Hepatocyte (in vitro differentiated cells): ENCODE results near the gene LOXHD1. TPM values are rescaled to one million over a fixed set of nuclear protein-coding genes. Genes with fewer than 3 reads are reported as not detected.

Source experiments
- DNase-seq: peaks from one replicate; pipeline ENCODE4 v3.0.0-alpha.2; 2016; ENCODE audit warnings: low spot score
- H2AFZ ChIP-seq: fragments of 200-600 bp; sonication (generic); 2 replicates; pipeline ENCODE4 v1.6.0; 2016; ENCODE audit warnings: antibody characterized with exemption, mild to moderate bottlenecking
- H3K27ac ChIP-seq: fragments of 200-600 bp; sonication (generic); 2 replicates; pipeline ENCODE4 v1.5.1; 2016; ENCODE audit warnings: mild to moderate bottlenecking
- H3K27me3 ChIP-seq: fragments of 200-600 bp; sonication (generic); 2 replicates; pipeline ENCODE4 v1.6.1; 2016
- H3K36me3 ChIP-seq: fragments of 200-600 bp; sonication (generic); replicated peaks from 2 replicates; pipeline ENCODE4 v1.5.1; 2016; ENCODE audit warnings: low read depth; ENCODE audit not compliant: insufficient read depth
- H3K4me1 ChIP-seq: fragments of 200-600 bp; sonication (generic); 2 replicates; pipeline ENCODE4 v1.5.1; 2016; ENCODE audit warnings: mild to moderate bottlenecking, moderate library complexity; ENCODE audit not compliant: insufficient read depth
- H3K4me2 ChIP-seq: fragments of 200-600 bp; sonication (generic); 2 replicates; pipeline ENCODE4 v1.6.0; 2016
- H3K4me3 ChIP-seq: fragments of 200-600 bp; sonication (generic); 2 replicates; pipeline ENCODE4 v1.5.1; 2016; ENCODE audit warnings: mild to moderate bottlenecking
- H3K79me2 ChIP-seq: fragments of 200-600 bp; sonication (generic); 2 replicates; pipeline ENCODE4 v1.6.0; 2017; ENCODE audit warnings: mild to moderate bottlenecking
- H3K9me2 ChIP-seq: fragments of 200-600 bp; sonication (generic); replicated peaks from 2 replicates; pipeline ENCODE4 v1.6.0; 2017; ENCODE audit warnings: mild to moderate bottlenecking; ENCODE audit not compliant: insufficient read depth
- H3K9me3 ChIP-seq: fragments of 200-600 bp; sonication (generic); 2 replicates; pipeline ENCODE4 v1.5.1; 2016; ENCODE audit warnings: low read depth, mild to moderate bottlenecking
- H4K20me1 ChIP-seq: fragments of 200-600 bp; sonication (generic); 2 replicates; pipeline ENCODE4 v1.6.0; 2016; ENCODE audit warnings: mild to moderate bottlenecking; ENCODE audit not compliant: insufficient read depth, poor library complexity, severe bottlenecking
- CTCF ChIP-seq: fragments of 200-600 bp; sonication (generic); IDR thresholded peaks from 2 replicates; pipeline ENCODE4 v1.5.1; 2016; ENCODE audit warnings: antibody characterized with exemption, mild to moderate bottlenecking; ENCODE audit not compliant: poor library complexity
- EZH2 ChIP-seq: fragments of 200-600 bp; sonication (generic); IDR thresholded peaks from 2 replicates; pipeline ENCODE4 v1.6.1; 2016; ENCODE audit warnings: antibody characterized with exemption, mild to moderate bottlenecking, borderline replicate concordance
- EZH2phosphoT487 ChIP-seq: fragments of 200-600 bp; sonication (generic); IDR thresholded peaks from one replicate; pipeline ENCODE4 v1.6.1; 2018; ENCODE audit warnings: antibody characterized with exemption, mild to moderate bottlenecking, low read depth, moderate library complexity; ENCODE audit not compliant: unreplicated experiment, severe bottlenecking
- WGBS: methylation state at CpG from one replicate; pipeline ENCODE4 v1.1.6; 2016; ENCODE audit warnings: low lambda C conversion rate; ENCODE audit errors: missing lambda C conversion rate; 5-methylcytosine and 5-hydroxymethylcytosine counted together
- polyA plus RNA-seq: library from polyadenylated mRNA; unstranded; fragments of >200 nt; fragmentation: Nextera tagmentation; extraction: Ambion mirVana; gene quantifications from 2 replicates; pipeline ENCODE4 v1.2.1, GENCODE V29; 2016
- total RNA-seq: library from RNA; depleted of rRNA; stranded (reverse); fragments of >200 nt; gene quantifications from 2 replicates; pipeline ENCODE4 v1.2.3, GENCODE V29; 2014

LOXHD1 gene
- total and polyA plus RNA-seq, 2 experiments from 2014 or later: not detected

GRCh38 chr18:46468426-46469180 lies 188.4 kb downstream of the LOXHD1 start:
- Histone ChIP-seq H2AFZ (no peak overlapping the region), H3K9me3 (no peaks in the 10 kb centered on the region), H4K20me1 (no peaks in the 10 kb centered on the region), H3K4me3 (no peak overlapping the region), H3K4me2 (no peak overlapping the region), H3K79me2 (no peaks in the 10 kb centered on the region), H3K36me3 (no peaks in the 10 kb centered on the region), H3K4me1 (peaks cover 5% of the 10 kb centered on the region), H3K27ac (peak overlapping the region; percentile 51), H3K27me3 (peaks cover 2% of the 10 kb centered on the region), H3K9me2 (no peaks in the 10 kb centered on the region)
- 71% methylated on average over 11 of the region's 11 CpGs for WGBS
- TF ChIP-seq EZH2phosphoT487 (no peak), CTCF (no peak), EZH2 (no peak)
- no peak for DNase-seq

- no peak overlapping the region for H3K4me2 ChIP-seq
- WGBS: 50% methylated on average over 8 of the region's 9 CpGs
- no peaks in the 10 kb centered on the region for H4K20me1 ChIP-seq
- H3K79me2 ChIP-seq: no peaks in the 10 kb centered on the region
- H3K4me3 ChIP-seq: no peak overlapping the region
- H3K4me1 ChIP-seq: peaks cover 5% of the 10 kb centered on the region
- H3K9me3 ChIP-seq: no peaks in the 10 kb centered on the region
- H3K27me3 ChIP-seq: peaks cover 2% of the 10 kb centered on the region
- no peaks in the 10 kb centered on the region for H3K9me2 ChIP-seq
- H3K36me3 ChIP-seq: no peaks in the 10 kb centered on the region
- no peak for TF ChIP-seq EZH2
- no peak for TF ChIP-seq CTCF
- no peak for TF ChIP-seq EZH2phosphoT487
- DNase-seq: no peak
- H3K27ac ChIP-seq: no peak overlapping the region
- H2AFZ ChIP-seq: no peak overlapping the region
Observed at GRCh38 chr18:46466234-46467160, 190.5 kb downstream of the LOXHD1 start.

GRCh38 chr18:46464926-46465655 lies 191.9 kb downstream of the LOXHD1 start:
- no peaks in the 10 kb centered on the region for H3K79me2 ChIP-seq
- H3K4me2 ChIP-seq: no peak overlapping the region
- H3K4me1 ChIP-seq: peaks cover 5% of the 10 kb centered on the region
- no peaks in the 10 kb centered on the region for H3K9me2 ChIP-seq
- TF ChIP-seq CTCF (peak; percentile 17), EZH2phosphoT487 (no peak), EZH2 (no peak)
- no peaks in the 10 kb centered on the region for H4K20me1 ChIP-seq
- 85% methylated on average over 8 of the region's 8 CpGs for WGBS
- peaks cover 2% of the 10 kb centered on the region for H3K27me3 ChIP-seq
- no peak overlapping the region for H3K27ac ChIP-seq
- no peak for DNase-seq
- H2AFZ ChIP-seq: no peak overlapping the region
- H3K4me3 ChIP-seq: no peak overlapping the region
- no peaks in the 10 kb centered on the region for H3K9me3 ChIP-seq
- no peaks in the 10 kb centered on the region for H3K36me3 ChIP-seq
